NOMO-1 treated with dmso at 0.1 percent for 144 hours (cell line): Measurements from ENCODE around the gene FCN1.

Experiments
- DNase-seq: peaks from one replicate; lab custom pipeline; 2025; ENCODE audit not compliant: unreplicated experiment; lab: John Stamatoyannopoulos, UW

Gene FCN1

DNA sequence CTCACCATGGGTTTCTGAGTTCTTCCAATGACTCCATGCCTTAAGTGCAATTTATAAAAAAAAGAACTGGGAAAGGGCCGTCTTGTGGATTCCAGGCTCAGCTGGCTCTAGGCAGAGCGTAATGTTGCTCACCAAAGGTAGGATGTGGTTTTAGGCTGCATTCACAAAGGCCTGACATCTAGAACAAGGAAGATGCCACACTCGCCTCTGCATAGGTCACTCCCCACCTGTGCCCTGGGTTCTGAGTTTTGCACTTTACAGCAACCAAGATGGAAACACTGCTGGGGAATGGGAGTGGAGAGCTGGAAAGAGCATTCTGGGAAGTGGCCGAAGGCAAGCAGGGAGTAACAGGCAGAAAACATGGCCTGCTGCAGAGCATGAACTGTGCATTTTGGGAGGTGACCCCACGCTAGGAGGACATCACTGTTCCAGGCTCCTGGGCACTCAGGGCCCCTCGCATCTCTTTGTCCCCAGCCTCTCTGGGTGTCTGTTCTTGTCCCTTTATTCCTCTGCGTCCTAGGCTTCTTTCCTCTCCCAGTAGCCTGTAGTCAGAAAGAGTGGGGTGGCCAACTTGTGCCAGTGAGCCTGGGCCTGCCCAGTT is 24.8 kb downstream of the FCN1 start:
- no peak for DNase-seq

DNA sequence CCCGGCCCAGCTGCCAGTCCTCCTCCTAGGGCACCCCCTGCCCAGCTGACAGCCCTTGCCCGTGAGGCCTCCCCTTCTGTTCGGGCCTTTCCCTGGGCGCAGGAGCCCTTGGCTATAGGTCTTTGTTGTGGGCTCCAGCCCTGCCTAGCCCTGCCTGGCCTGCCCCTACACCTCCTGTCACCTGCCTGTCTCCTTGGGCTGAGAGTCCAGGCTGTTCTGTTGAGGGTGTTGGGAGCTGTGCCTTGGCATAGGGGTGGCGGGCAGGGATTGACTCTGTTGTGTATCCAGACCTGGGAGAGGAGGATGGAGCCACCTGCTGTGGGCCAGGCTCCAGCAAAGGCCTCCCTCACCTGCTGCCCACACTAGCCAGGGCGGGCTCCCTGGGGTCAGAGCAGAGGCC is 25.5 kb downstream of the FCN1 start:
- DNase-seq, result no peak

DNA sequence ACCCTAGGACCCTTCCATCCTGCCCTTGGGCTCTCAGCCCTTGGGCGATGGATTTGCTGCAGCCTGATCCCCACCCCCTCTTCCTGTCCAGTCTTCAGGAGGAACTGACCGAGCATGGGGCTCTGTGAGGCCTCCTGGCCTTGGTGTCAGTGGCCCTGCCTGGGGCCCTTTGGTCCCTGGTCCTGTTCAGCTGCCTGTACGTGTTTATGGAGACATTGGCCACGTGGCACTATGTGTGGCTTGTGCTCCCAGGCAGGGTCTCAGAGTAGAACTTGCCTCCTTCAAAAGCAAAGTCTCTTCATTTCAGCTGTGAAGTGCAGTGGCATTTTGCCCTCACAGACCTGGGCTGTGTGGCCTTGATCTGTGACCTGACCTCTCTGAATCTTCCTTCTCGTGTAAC is 26.0 kb downstream of the FCN1 start:
- DNase-seq, result no peak

DNA sequence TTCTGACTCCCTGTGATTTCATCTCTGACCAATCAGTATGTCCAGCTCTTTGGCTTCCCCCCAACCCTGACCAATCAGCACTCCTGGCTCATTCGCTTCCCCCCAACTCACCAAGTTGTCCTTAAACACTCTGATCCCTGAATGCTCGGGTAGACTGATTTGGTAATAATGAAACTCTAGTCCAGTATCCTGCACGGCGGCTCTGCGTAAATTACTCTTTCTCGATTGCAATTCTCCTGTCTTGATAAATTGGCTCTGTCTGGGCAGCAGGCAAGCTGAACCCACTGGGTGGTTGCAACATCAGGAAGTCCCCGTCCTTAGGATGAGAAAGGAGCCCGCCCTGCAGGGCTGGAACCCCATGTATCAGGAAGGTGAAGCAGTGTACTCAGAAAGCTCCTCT is 26.7 kb downstream of the FCN1 start:
- DNase-seq, result peak; percentile 76

- DNase-seq, result no peak
These were observed 27.6 kb downstream of the FCN1 start for GRCh38 chr9:134890155-134890495.

GRCh38 chr9:134889386-134890154 is 28.1 kb downstream of the FCN1 start:
- no peak for DNase-seq

DNA sequence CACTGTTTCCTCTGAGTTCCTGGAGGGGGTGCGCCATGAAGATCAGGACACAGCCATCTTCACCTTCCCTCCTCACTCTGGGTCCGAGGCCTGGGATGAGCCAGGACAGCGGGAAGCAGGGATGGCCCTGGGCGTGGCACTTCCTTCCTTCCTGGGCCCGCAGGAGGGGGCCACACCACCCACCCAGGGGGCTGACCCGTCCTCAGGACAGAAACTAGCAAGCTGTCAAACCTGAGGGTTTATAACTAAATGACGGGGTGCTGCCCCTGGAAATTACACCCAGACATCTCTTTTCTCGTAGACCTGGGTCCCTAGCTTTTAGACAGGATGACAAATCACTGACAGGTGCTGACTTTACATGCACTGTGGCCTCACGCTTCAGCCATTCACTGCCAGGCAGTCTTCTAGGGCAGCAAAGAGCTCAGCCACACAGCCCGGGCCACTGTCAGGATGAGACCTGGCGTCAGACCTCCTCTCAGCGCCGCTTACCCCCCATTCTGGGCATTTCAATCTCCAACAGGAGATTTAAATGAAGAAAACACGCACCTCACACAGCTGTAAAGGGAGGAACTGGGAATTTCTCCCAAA is 29.0 kb downstream of the FCN1 start:
- DNase-seq, result no peak

- no peak for DNase-seq
These were observed 29.8 kb downstream of the FCN1 start for GRCh38 chr9:134887686-134888602.

DNA sequence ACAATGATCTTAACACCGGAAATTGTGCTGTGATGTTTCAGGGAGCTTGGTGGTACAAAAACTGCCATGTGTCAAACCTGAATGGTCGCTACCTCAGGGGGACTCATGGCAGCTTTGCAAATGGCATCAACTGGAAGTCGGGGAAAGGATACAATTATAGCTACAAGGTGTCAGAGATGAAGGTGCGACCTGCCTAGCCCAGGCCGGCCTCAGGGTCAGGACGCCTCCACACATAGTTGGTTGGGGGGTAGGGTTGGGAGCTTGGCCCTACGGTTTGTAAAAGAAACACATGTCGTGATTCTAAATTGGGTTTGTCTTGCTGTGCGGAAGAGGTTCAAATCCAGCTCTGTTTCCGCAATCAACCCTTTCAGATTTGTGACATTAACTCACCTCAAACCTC is 30.5 kb downstream of the FCN1 start:
- no peak for DNase-seq

- no peak for DNase-seq
These were observed 31.2 kb downstream of the FCN1 start for GRCh38 chr9:134886413-134886913.

DNA sequence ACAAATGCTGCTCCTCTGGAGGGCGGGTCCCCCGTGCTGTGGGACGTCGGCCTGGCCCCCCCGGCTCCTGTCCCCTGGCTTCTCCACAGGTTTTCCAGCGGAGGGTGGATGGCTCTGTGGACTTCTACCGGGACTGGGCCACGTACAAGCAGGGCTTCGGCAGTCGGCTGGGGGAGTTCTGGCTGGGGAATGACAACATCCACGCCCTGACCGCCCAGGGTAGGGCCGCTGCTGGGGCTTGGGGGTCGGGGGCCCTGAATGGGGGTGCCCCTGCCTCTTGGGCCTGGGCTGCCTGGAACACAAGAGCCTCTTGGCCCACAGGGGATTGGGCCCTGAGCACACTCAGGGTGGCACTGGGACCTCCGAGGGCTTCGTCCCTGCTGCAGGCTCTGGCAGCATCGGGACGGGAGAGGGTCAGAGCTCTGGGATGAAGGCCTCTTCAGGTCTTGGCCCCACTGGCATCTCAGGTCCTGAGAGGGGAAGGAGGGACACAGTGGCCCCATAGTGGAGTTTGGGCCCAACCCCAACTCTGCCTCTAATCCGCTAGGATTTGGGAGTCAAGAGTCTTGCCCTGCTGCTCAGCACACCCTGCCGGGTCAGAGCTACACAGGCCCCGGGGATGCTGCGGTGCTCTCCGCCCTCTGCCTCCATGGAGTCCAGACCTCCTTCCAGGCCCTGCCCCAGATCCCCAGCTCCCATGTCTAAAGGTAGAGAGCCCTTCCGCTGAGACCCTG is 31.9 kb downstream of the FCN1 start:
- no peak for DNase-seq

DNA sequence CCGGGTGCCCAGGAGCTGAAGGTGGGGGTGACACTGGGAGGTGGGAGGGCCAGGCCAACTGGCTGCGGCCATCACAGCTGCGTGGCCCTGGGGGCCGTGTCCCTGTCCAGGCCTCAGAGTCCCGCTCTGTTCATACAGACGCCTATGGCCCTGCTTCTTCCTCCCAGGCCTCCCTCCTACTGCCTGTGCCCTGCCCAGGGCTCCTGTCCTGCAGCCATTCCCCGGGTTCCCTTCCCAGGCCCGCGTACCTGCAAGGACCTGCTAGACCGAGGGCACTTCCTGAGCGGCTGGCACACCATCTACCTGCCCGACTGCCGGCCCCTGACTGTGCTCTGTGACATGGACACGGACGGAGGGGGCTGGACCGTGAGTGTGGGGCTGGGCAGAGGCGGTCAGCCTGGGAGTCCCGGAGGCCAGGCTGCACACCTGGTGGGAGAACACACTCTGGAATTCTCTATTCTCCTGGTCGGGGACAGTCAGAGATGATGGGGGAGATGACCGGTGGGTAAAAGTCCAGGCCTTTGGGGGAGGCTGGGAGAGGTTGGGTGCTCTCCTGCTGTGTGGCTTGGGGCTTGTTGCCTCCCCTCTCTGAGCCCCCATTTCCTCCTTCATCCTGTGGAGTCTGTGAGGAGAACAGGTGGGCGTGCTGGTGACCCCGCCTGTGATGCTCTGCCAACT is 32.6 kb downstream of the FCN1 start:
- DNase-seq, result no peak

GRCh38 chr9:134884492-134884891 is 33.2 kb downstream of the FCN1 start:
- no peak for DNase-seq

- DNase-seq, result no peak
These were observed 34.5 kb downstream of the FCN1 start for GRCh38 chr9:134883040-134883782.

DNA sequence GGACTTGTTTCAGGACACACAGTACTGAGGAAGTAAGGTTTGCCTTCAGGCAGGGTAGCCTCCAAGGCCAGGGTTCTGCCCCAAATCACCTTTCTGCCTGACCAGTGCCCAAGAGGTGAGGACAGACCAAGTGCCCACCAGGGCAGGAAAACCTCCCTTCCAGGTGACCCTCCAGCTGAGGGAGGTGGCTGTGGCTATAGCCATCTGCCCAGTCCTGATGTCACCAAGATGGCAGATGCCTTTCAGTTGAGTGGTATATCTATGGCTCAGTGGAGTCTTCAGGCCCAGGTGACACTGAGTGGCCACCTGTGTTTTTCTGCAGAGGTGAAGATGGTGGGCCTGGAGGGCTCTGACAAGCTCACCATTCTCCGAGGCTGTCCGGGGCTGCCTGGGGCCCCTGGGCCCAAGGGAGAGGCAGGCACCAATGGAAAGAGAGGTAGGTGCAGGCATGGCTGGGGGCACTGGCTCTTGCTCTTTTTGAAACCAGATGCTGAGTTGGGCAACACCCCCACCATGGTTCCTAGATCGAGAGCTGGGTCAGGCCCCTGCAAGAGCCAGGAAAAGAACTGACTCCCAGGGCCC is 35.4 kb downstream of the FCN1 start:
- DNase-seq, result no peak

DNA sequence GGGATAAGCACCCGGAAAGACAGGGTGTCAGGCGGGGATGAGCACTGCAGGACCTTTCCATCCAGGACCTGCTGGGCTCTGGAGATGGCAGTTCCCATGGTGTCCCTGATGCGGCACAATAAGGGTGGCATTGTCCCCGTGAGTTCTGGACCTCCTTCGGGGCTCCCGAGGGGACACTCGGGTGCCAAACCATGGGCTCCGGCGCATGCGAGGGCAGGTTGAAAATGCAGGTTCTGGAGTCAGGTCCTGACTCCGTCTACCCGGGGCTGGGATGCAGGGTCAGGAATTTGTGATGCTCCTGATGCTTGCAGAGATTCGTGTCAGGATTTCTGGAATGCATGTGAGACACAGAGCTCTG is 36.4 kb downstream of the FCN1 start:
- no peak for DNase-seq

DNA sequence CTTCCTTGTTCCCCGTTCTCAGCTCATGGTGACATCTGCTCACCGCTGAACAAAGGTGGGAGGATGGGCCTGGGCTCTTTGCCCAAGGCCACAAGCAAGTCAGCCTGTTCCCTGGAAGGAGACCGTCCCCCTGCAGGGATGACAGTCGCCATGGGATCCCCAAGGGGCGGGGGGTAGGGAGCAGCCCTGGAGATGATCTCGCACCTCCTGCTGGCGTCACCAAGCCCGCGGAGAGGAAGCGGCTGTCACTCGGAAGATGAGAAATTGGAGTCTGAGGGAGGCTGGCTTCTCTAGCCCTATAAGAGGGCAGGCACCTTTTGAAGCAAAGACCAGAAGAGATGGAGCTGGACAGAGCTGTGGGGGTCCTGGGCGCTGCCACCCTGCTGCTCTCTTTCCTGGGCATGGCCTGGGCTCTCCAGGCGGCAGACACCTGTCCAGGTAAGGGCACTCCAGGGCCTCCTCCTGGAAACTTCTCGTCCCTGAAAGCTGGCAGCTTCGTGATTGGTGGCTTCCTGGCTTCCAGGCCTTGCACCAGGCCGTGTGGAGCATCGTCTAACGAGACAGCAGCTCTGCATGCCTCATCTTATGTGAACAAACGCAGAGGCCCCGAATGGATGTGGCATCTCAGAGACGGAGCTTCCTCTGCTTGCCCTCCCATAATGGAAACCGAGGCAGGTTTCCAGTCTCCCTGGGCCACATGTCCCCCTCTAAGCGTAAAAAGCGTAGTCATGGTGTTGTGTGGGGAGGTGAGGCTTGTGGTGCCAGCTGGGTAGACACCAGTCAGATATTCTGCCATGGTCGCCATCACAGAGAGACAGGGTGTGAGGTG is 37.0 kb downstream of the FCN1 start, which contains the start of gene FCN2:
Gene FCN2, plus strand, starts transcription at position 327 of the 829 bp plus-strand sequence. Its CDS starts 12 bp downstream, at position 339.
- no peak for DNase-seq
